SK-N-SH (cell line): ENCODE data around the gene LNPEP. TPM values are rescaled to one million over a fixed set of nuclear protein-coding genes. Genes with fewer than 3 reads are reported as not detected.

Source experiments
- CTCF ChIA-PET: fragments of 300-600, 350-600 bp; formaldehyde crosslinking; extraction: SDS; loops from one replicate; lab custom pipeline; 2021; lab: Yijun Ruan, JAX
- POLR2A ChIA-PET: fragments of 350-600 bp; sonication (Branson Sonifier 250); formaldehyde crosslinking; extraction: SDS; loops from one replicate; lab custom pipeline; 2020; ENCODE audit warnings: antibody characterized with exemption, inconsistent platforms; lab: Yijun Ruan, JAX
- DNase-seq: peaks from one replicate; pipeline ENCODE4 v3.0.0; 2012
- H2AFZ ChIP-seq: fragments of 200-600 bp; sonication (generic); 2 replicates; pipeline ENCODE4 v1.8.1; 2016; ENCODE audit warnings: antibody characterized with exemption, mild to moderate bottlenecking, low read depth
- H3F3A ChIP-seq: fragments of 200-600 bp; sonication (generic); replicated peaks from 2 replicates; pipeline ENCODE3; 2016; ENCODE audit warnings: antibody characterized with exemption, mild to moderate bottlenecking; ENCODE audit not compliant: insufficient read depth
- H3K27ac ChIP-seq, 2 experiments: fragments of 200-500 bp in 1 of 2; fragments of 200-600 bp in 1 of 2; sonication (Bioruptor generic) in 1 of 2; sonication (generic), shearing (Covaris generic) in 1 of 2; 2 replicates each; pipeline versions ENCODE4 v1.5.1 to v1.6.1; 2014 to 2016; ENCODE audit warnings: low read depth in 2 of 2, inconsistent platforms in 1 of 2, low read length in 1 of 2, mild to moderate bottlenecking in 1 of 2, mixed read lengths in 1 of 2
- H3K27me3 ChIP-seq: fragments of 200-600 bp; sonication (generic), shearing (Covaris generic); 2 replicates; pipeline ENCODE4 v1.6.1; 2016; ENCODE audit warnings: mixed run types; ENCODE audit not compliant: insufficient read depth
- H3K36me3 ChIP-seq, 2 experiments: fragments of 200-500 bp in 1 of 2; fragments of 200-600 bp in 1 of 2; sonication (Bioruptor generic) in 1 of 2; sonication (generic) in 1 of 2; replicated peaks in 1 of 2; 2 replicates each; pipeline versions ENCODE3 to v1.5.1; 2014 to 2016; ENCODE audit warnings: low read length in 1 of 2, mild to moderate bottlenecking in 1 of 2; ENCODE audit not compliant: insufficient read depth in 2 of 2, control insufficient read depth in 1 of 2
- H3K4me1 ChIP-seq, 2 experiments: fragments of 200-500 bp in 1 of 2; fragments of 200-600 bp in 1 of 2; sonication (Bioruptor generic) in 1 of 2; sonication (generic), shearing (Covaris generic) in 1 of 2; 2 replicates each; pipeline versions ENCODE4 v1.5.1 to v1.6.1; 2014 to 2016; ENCODE audit warnings: low read depth in 1 of 2, low read length in 1 of 2, mixed run types in 1 of 2; ENCODE audit not compliant: insufficient read depth in 2 of 2, control insufficient read depth in 1 of 2
- H3K4me2 ChIP-seq: fragments of 200-600 bp; sonication (generic), shearing (Covaris generic); 2 replicates; pipeline ENCODE4 v1.6.1; 2017; ENCODE audit warnings: mixed run types
- H3K4me3 ChIP-seq, 2 experiments: fragments of 200-500 bp in 1 of 2; fragments of 200-600 bp in 1 of 2; sonication (Bioruptor generic) in 1 of 2; sonication (generic), shearing (Covaris generic) in 1 of 2; 2 replicates each; pipeline versions ENCODE4 v1.5.1 to v1.8.1; 2014 to 2016; ENCODE audit warnings: low read depth in 2 of 2, inconsistent platforms in 1 of 2, low read length in 1 of 2, mild to moderate bottlenecking in 1 of 2, mixed read lengths in 1 of 2, moderate library complexity in 1 of 2
- H3K79me2 ChIP-seq: fragments of 200-600 bp; sonication (generic); 2 replicates; pipeline ENCODE4 v1.8.1; 2017; ENCODE audit warnings: mild to moderate bottlenecking; ENCODE audit not compliant: insufficient read depth
- H3K9ac ChIP-seq: fragments of 200-600 bp; sonication (generic); 2 replicates; pipeline ENCODE4 v1.6.1; 2017; ENCODE audit warnings: mixed run types
- H3K9me2 ChIP-seq: fragments of 200-600 bp; sonication (generic); 2 replicates; pipeline ENCODE4 v1.6.1; 2017; ENCODE audit warnings: mixed run types
- H3K9me3 ChIP-seq: fragments of 200-600 bp; sonication (generic); 2 replicates; pipeline ENCODE4 v1.6.1; 2017; ENCODE audit warnings: mixed run types, mild to moderate bottlenecking, moderate library complexity
- H4K20me1 ChIP-seq: fragments of 200-600 bp; sonication (generic); 2 replicates; pipeline ENCODE4 v1.6.1; 2017; ENCODE audit warnings: mild to moderate bottlenecking, mixed run types; ENCODE audit not compliant: insufficient read depth
- CHD2 ChIP-seq: fragments of 150-350 bp; IDR thresholded peaks from 2 replicates; pipeline ENCODE4 v1.6.1; 2018; ENCODE audit warnings: low read length; ENCODE audit not compliant: partially characterized antibody
- ELF1 ChIP-seq: IDR thresholded peaks from 2 replicates; pipeline ENCODE4 v1.4.0; 2012
- FOXJ3 ChIP-seq: sonication (generic); formaldehyde crosslinking; IDR thresholded peaks from 2 replicates; pipeline ENCODE4 v1.5.1; 2020; ENCODE audit warnings: mild to moderate bottlenecking, missing genetic modification reagents
- FOXM1 ChIP-seq: IDR thresholded peaks from 2 replicates; pipeline ENCODE4 v1.4.0; 2012; ENCODE audit warnings: low read depth, mild to moderate bottlenecking
- GATA2 ChIP-seq: sonication (generic); formaldehyde crosslinking; IDR thresholded peaks from 2 replicates; pipeline ENCODE4 v1.5.0; 2020; ENCODE audit warnings: mild to moderate bottlenecking, missing genetic modification reagents
- JUND ChIP-seq: IDR thresholded peaks from 2 replicates; pipeline ENCODE4 v1.4.0; 2012
- MAX ChIP-seq: IDR thresholded peaks from 2 replicates; pipeline ENCODE4 v1.4.0; 2012; ENCODE audit warnings: low read depth
- NFIC ChIP-seq: IDR thresholded peaks from 2 replicates; pipeline ENCODE4 v1.4.0; 2012; ENCODE audit warnings: borderline replicate concordance
- PBX3 ChIP-seq: IDR thresholded peaks from 2 replicates; pipeline ENCODE4; 2012
- RCOR1 ChIP-seq: fragments of 150-350 bp; IDR thresholded peaks from 2 replicates; pipeline ENCODE4 v1.6.1; 2017; ENCODE audit warnings: antibody characterized with exemption, low read length
- RFX5 ChIP-seq: IDR thresholded peaks from 2 replicates; pipeline ENCODE4 v1.6.1; 2012; ENCODE audit warnings: mild to moderate bottlenecking, improper control_type of control experiment, low read length
- RXRA ChIP-seq: IDR thresholded peaks from 2 replicates; pipeline ENCODE4 v1.4.0; 2012; ENCODE audit warnings: low read depth, mild to moderate bottlenecking, borderline replicate concordance
- SIN3A ChIP-seq: IDR thresholded peaks from 2 replicates; pipeline ENCODE4 v1.6.1; 2012; ENCODE audit warnings: low read depth, mild to moderate bottlenecking, low read length, moderate library complexity, borderline replicate concordance
- SMC3 ChIP-seq: IDR thresholded peaks from 2 replicates; pipeline ENCODE4 v1.6.1; 2012; ENCODE audit warnings: low read depth, low read length, improper control_type of control experiment
- USF1 ChIP-seq: IDR thresholded peaks from 2 replicates; pipeline ENCODE4 v1.4.0; 2012; ENCODE audit warnings: low read depth, borderline replicate concordance
- USF2 ChIP-seq: fragments of 150-350 bp; IDR thresholded peaks from 2 replicates; pipeline ENCODE4 v1.6.1; 2017; ENCODE audit warnings: antibody characterized with exemption, low read length, low read depth, borderline replicate concordance
- YY1 ChIP-seq: IDR thresholded peaks from 2 replicates; pipeline ENCODE4 v1.4.0; 2012; ENCODE audit warnings: low read depth, mild to moderate bottlenecking
- ZBTB33 ChIP-seq: IDR thresholded peaks from 2 replicates; pipeline ENCODE4 v1.4.0; 2012; ENCODE audit warnings: low read depth, borderline replicate concordance
- WGBS: methylation state at CpG from one replicate; pipeline ENCODE4 v1.1.6; 2017; ENCODE audit warnings: low lambda C conversion rate; 5-methylcytosine and 5-hydroxymethylcytosine counted together
- polyA plus RNA-seq, 3 experiments: library from polyadenylated mRNA; depleted of rRNA; stranded (reverse); fragments of >200 nt; gene quantifications; 2 replicates each; pipeline ENCODE4 v1.2.3, GENCODE V29; 2012

Gene LNPEP
- polyA plus RNA-seq, 1 of the 3 experiments (the other 2 are of a cell fraction), result 4.3 TPM

- Histone ChIP-seq H3K9me3 (no peaks in the 10 kb centered on the region), H3K4me1 (peaks cover 13 to 19% of the 10 kb centered on the region in 2 experiments; a peak in 3 of 4 replicates), H3K9me2 (no peaks in the 10 kb centered on the region), H3K4me3 (peak overlapping the region; percentile 91 to 95), H3K79me2 (peaks cover 30% of the 10 kb centered on the region)
- 29% methylated on average over 13 of the region's 13 CpGs for WGBS
- TF ChIP-seq ZBTB33 (no peak), ELF1 (peak; percentile 64; the same call in 1 of the 2 replicates), CHD2 (no peak)
- TF ChIP-seq, all 33 proteins: peak for 1
- peak overlapping the region; percentile 95 to 97 for H3K27ac ChIP-seq
- ChIA-PET POLR2A (no interaction called here), CTCF (interaction anchor here (0.7 to 1.8 kb wide), 3 partner anchors 65 to 230 kb away, joined by 3 to 6 read pairs (median 4); no protein-coding TSS in a partner anchor)
- peak overlapping the region; percentile 74 for H2AFZ ChIP-seq
- H3K36me3 ChIP-seq, result no peaks in the 10 kb centered on the region
- peak overlapping the region; percentile 96 for H3K4me2 ChIP-seq
- H4K20me1 ChIP-seq, result peaks cover 5% of the 10 kb centered on the region; the same call in 1 of the 2 replicates
- H3F3A ChIP-seq, result peaks cover 15% of the 10 kb centered on the region
- DNase-seq, result no peak
- no peaks in the 10 kb centered on the region for H3K27me3 ChIP-seq
- H3K9ac ChIP-seq, result peak overlapping the region; percentile 93
Measured at GRCh38 chr5:96933764-96934707, 1.8 kb upstream of the LNPEP start.

GRCh38 chr5:96934708-96935558, 947 bp upstream of the LNPEP start:
- H4K20me1 ChIP-seq, result peaks cover 5% of the 10 kb centered on the region; the same call in 1 of the 2 replicates
- H3K4me3 ChIP-seq, result peak overlapping the region; percentile 91 to 95
- DNase-seq, result peak; percentile 89
- peaks cover 15% of the 10 kb centered on the region for H3F3A ChIP-seq
- under 1% methylated on average over 46 of the region's 80 CpGs for WGBS
- H2AFZ ChIP-seq, result peak overlapping the region; percentile 99
- H3K27me3 ChIP-seq, result no peaks in the 10 kb centered on the region
- H3K27ac ChIP-seq, result peak overlapping the region; percentile 95 to 97
- peaks cover 13 to 24% of the 10 kb centered on the region in 2 experiments; a peak in 3 of 4 replicates for H3K4me1 ChIP-seq
- no peaks in the 10 kb centered on the region for H3K9me2 ChIP-seq
- no peaks in the 10 kb centered on the region for H3K9me3 ChIP-seq
- no peaks in the 10 kb centered on the region for H3K36me3 ChIP-seq
- peak overlapping the region; percentile 93 for H3K9ac ChIP-seq
- ChIA-PET CTCF (interaction anchor here (1.2 to 1.9 kb wide), 3 partner anchors 66 to 223 kb away, joined by 3 to 10 read pairs (median 4); no protein-coding TSS in a partner anchor), POLR2A (no interaction called here)
- H3K4me2 ChIP-seq, result peak overlapping the region; percentile 96
- peaks cover 39% of the 10 kb centered on the region for H3K79me2 ChIP-seq
- TF ChIP-seq MAX (peak; percentile 72; the same call in 1 of the 2 replicates), JUND (peak; percentile 68; the same call in 1 of the 2 replicates), USF1 (no peak), CHD2 (peak; percentile 12), SMC3 (no peak), FOXJ3 (CRISPR knock-in tag) (0 out of 2 replicates have a peak, but pooled peaks have one; percentile 39), RFX5 (peak; percentile 64; the same call in 1 of the 2 replicates), FOXM1 (0 out of 2 replicates have a peak, but pooled peaks have one; percentile 27), YY1 (peak; percentile 81), GATA2 (CRISPR knock-in tag) (peak; percentile 28; the same call in 1 of the 2 replicates), USF2 (no peak), ELF1 (peak; percentile 53), RCOR1 (0 out of 2 replicates have a peak, but pooled peaks have one; percentile 11), PBX3 (peak; percentile 35; the same call in 1 of the 2 replicates), RXRA (peak; percentile 41; the same call in 1 of the 2 replicates), NFIC (peak; percentile 56), SIN3A (peak; percentile 87)
